Brain microvascular endothelial cell (primary cell): ENCODE measurements around the gene RAPGEF4.

ENCODE experiments used
- DNase-seq: peaks from one replicate; pipeline ENCODE4 v3.0.0-alpha.2; 2020
- H3K27ac ChIP-seq: fragments of 250-450 bp; sonication (Bioruptor Pico); 2 replicates; pipeline ENCODE4 v1.5.1; 2020; ENCODE audit warnings: mild to moderate bottlenecking, moderate library complexity
- H3K27me3 ChIP-seq: fragments of 250-450 bp; sonication (Bioruptor Pico); replicated peaks from 2 replicates; pipeline ENCODE4 v1.5.1; 2020; ENCODE audit warnings: mild to moderate bottlenecking
- H3K36me3 ChIP-seq: fragments of 250-450 bp; sonication (Bioruptor Pico); replicated peaks from 2 replicates; pipeline ENCODE4 v1.5.1; 2020; ENCODE audit warnings: mild to moderate bottlenecking
- H3K4me3 ChIP-seq: 2 replicates; pipeline ENCODE4 v1.5.1; 2011; ENCODE audit warnings: low read depth, mild to moderate bottlenecking, control low read depth, low read length, moderate library complexity
- CTCF ChIP-seq: IDR thresholded peaks from 2 replicates; pipeline ENCODE4 v1.5.1; 2011; ENCODE audit warnings: low read depth, mild to moderate bottlenecking, moderate library complexity, low read length, control low read depth, inconsistent platforms; ENCODE audit errors: missing control alignments
- in situ Hi-C: cut with HindIII; loops from 2 replicates; pipeline ENCODE4 v1.10.0; 2017; ENCODE audit warnings: low sequenced_read_pairs, low pct_ligation_motif_present

The RAPGEF4 gene

GRCh38 chr2:172905937-172906811 is 170.5 kb downstream of the RAPGEF4 start:
- in situ Hi-C loops = no loop called here
- Histone ChIP-seq H3K4me3 (no peak overlapping the region), H3K36me3 (no peaks in the 10 kb centered on the region), H3K27ac (no peak overlapping the region), H3K27me3 (no peaks in the 10 kb centered on the region)
- TF ChIP-seq CTCF = no peak
- no peak for DNase-seq

DNA sequence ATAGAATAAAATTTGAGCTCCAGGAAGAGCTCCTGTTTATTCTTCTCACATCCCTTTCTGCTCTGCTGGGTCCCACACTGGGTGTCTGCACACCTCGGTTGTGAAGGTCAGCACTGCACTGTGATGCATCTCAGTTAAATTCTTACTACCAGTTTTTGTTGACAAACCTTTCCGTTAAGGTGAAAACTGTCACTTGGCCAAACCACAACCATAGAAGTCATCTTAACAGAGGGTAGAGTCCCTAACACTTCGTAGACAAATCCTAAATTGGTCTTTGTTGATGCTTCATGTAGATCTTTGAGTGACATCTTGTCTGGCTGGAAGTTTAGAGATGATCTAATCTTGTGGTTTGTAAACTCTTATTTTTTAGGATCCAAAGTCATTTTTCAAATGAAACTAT is 172.6 kb downstream of the RAPGEF4 start:
- no peak for DNase-seq
- H3K27ac ChIP-seq = no peak overlapping the region
- no peak for TF ChIP-seq CTCF
- in situ Hi-C loops = no loop called here
- no peaks in the 10 kb centered on the region for H3K27me3 ChIP-seq
- no peak overlapping the region for H3K4me3 ChIP-seq
- H3K36me3 ChIP-seq = no peaks in the 10 kb centered on the region

DNA sequence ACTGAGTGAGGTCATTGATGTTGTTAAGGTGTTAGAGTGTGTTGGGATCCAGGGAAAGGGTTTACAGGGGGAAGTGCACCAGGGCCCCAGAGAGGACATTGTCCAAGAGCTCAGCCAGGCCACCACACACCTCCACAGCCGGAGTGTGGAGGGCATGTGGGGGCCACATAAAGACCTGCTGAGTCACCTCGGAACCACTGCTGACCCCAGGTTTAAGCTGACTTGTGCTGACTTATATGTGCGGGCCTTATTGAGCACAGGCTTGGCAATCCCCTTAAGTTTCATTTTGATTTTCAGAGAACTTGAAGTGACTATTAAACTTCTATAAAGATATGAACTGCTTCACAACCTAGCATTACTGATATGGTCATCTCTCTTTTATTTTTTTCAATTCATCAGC is 173.8 kb downstream of the RAPGEF4 start:
- no peak overlapping the region for H3K4me3 ChIP-seq
- no peak overlapping the region for H3K27ac ChIP-seq
- no peaks in the 10 kb centered on the region for H3K27me3 ChIP-seq
- no peaks in the 10 kb centered on the region for H3K36me3 ChIP-seq
- DNase-seq = no peak
- no peak for TF ChIP-seq CTCF
- in situ Hi-C loops = no loop called here

- in situ Hi-C loops = no loop called here
- Histone ChIP-seq H3K27me3 (no peaks in the 10 kb centered on the region), H3K27ac (no peak overlapping the region), H3K4me3 (no peak overlapping the region), H3K36me3 (no peaks in the 10 kb centered on the region)
- TF ChIP-seq CTCF = no peak
- no peak for DNase-seq
Observed at GRCh38 chr2:172912266-172912665, 176.6 kb downstream of the RAPGEF4 start.

- DNase-seq = no peak
- Histone ChIP-seq H3K27ac (no peak overlapping the region), H3K36me3 (no peaks in the 10 kb centered on the region), H3K27me3 (no peaks in the 10 kb centered on the region), H3K4me3 (no peak overlapping the region)
- in situ Hi-C loops = no loop called here
- no peak for TF ChIP-seq CTCF
Observed at GRCh38 chr2:172914341-172915008, 178.8 kb downstream of the RAPGEF4 start.
